Measurements from ENCODE around the gene TMEM163. TPM values are rescaled to one million over a fixed set of nuclear protein-coding genes. Genes with fewer than 3 reads are reported as not detected.

TMEM163 gene
- total and polyA plus RNA-seq, 2 donors (not counting 3 experiments of a cell fraction or from before 2014, with no cell fraction given): 1.0 to 2.8 TPM

GRCh38 chr2:134452042-134452733, 266.6 kb downstream of the TMEM163 start:
- ChIA-PET CTCF (interaction anchor here (1.0 to 11.1 kb wide), 28 partner anchors 8 to 566 kb away, joined by 3 to 234 read pairs (median 16); partner anchors contain the start of genes CCNT2 and MGAT5), POLR2A (no interaction called here)
- TF ChIP-seq EZH2 (IDR thresholded peaks at IDR 0.05; ENCODE audit: borderline replicate concordance, low read depth, low read length, severe bottlenecking): no peak
- no peak for TF ChIP-seq MAX (IDR thresholded peaks at IDR 0.05; ENCODE audit: insufficient read depth, insufficient read length)
- TF ChIP-seq POLR2AphosphoS5 (IDR thresholded peaks at IDR 0.05; ENCODE audit: insufficient read depth, low read depth, low read length): no peak
- TF ChIP-seq JUN (IDR thresholded peaks at IDR 0.05; ENCODE audit: borderline replicate concordance, insufficient read depth, insufficient read length, low read depth): no peak
- no peak for TF ChIP-seq CTCF (IDR thresholded peaks at IDR 0.05; ENCODE audit: extremely low read depth in 1 of 2, insufficient read depth in 1 of 2, low read depth in 1 of 2, low read length in 2 of 2)
- TF ChIP-seq GATA2 (IDR thresholded peaks at IDR 0.05; ENCODE audit: insufficient read depth, insufficient read length, low read depth, low read length): no peak
- TF ChIP-seq MYC (IDR thresholded peaks at IDR 0.05; ENCODE audit: low read depth, low read length): no peak
- TF ChIP-seq POLR2A (IDR thresholded peaks at IDR 0.05; ENCODE audit: low read depth, low read length): no peak
- no peak for TF ChIP-seq FOS (IDR thresholded peaks at IDR 0.05; ENCODE audit: borderline replicate concordance, insufficient read depth, low read length)
- Histone ChIP-seq H3K27ac (ENCODE audit: insufficient read depth, low read depth, low read length) (no peak overlapping the region), H3K4me1 (ENCODE audit: control insufficient read depth, extremely low read depth, insufficient read depth, low read length) (peaks cover 5% of the 10 kb centered on the region), H2AFZ (ENCODE audit: low read depth, low read length) (no peak overlapping the region), H4K20me1 (replicated peaks; ENCODE audit: control insufficient read depth, extremely low read depth, insufficient read depth, low read length) (no peaks in the 10 kb centered on the region), H3K9me1 (replicated peaks; ENCODE audit: control insufficient read depth, extremely low read depth, insufficient read depth, low read length) (no peaks in the 10 kb centered on the region), H3K79me2 (ENCODE audit: control insufficient read depth, insufficient read depth, low read length) (no peaks in the 10 kb centered on the region), H3K27me3 (ENCODE audit: control insufficient read depth in 2 of 2, insufficient read depth in 2 of 2, low read length in 2 of 2) (no peaks in the 10 kb centered on the region), H3K4me3 (replicated peaks in 1 of 3; ENCODE audit: insufficient read depth in 1 of 3, low read depth in 1 of 3, low read length in 3 of 3) (no peak overlapping the region), H3K9ac (replicated peaks; ENCODE audit: extremely low read depth, insufficient read depth, low read length) (no peak overlapping the region), H3K4me2 (ENCODE audit: insufficient read depth, low read length) (no peak overlapping the region), H3K36me3 (ENCODE audit: control insufficient read depth in 2 of 2, extremely low read depth in 1 of 2, insufficient read depth in 2 of 2, low read length in 2 of 2) (peaks cover 0 to 2% of the 10 kb centered on the region in 2 experiments), H3K9me3 (replicated peaks; ENCODE audit: control insufficient read depth, insufficient read depth, low read length) (no peaks in the 10 kb centered on the region)
- BruUV-seq (replicated peaks): no TSS peak
- FAIRE-seq: no peak
- dilution Hi-C loops (cut with MboI; ENCODE audit: extremely low pct_ligation_motif_present, low sequenced_read_pairs): no loop called here
- intact Hi-C loops (cut with micrococcal nuclease): loop anchor here (5.0 kb wide), 1 partner anchor 245 kb away; no protein-coding TSS in a partner anchor
- no peak for DNase-seq (ENCODE audit: low read depth, low spot score)
